SK-MEL-5 (cell line): ENCODE results near the gene GSE1. TPM values are rescaled to one million over a fixed set of nuclear protein-coding genes. Genes with fewer than 3 reads are reported as not detected.

Source experiments
- DNase-seq: peaks from one replicate; pipeline ENCODE4 v3.0.0-alpha.2; 2016; ENCODE audit warnings: low read depth, low spot score
- in situ Hi-C: cut with HindIII; loops from 2 replicates; pipeline ENCODE4 v1.10.0; 2016; ENCODE audit warnings: low sequenced_read_pairs, high pct_unique_total_duplicates, low pct_unique_long_range_greater_than_20kb
- total RNA-seq: library from RNA; depleted of rRNA; stranded (reverse); fragments of >200 nt; shearing (Covaris generic); gene quantifications from 2 replicates; pipeline ENCODE4 v1.2.3, GENCODE V29; 2014

Gene GSE1
- total RNA-seq, 1 experiment from 2014 or later, result 5.8 TPM

GRCh38 chr16:85668676-85669424 is 55.7 kb downstream of the GSE1 start:
- DNase-seq, result no peak
- in situ Hi-C loops, result no loop called here

- DNase-seq, result no peak
- in situ Hi-C loops, result no loop called here
These were observed 57.7 kb downstream of the GSE1 start for GRCh38 chr16:85670840-85671239.

GRCh38 chr16:85673529-85674417 is 60.7 kb downstream of the GSE1 start:
- no peak for DNase-seq
- in situ Hi-C loops, result no loop called here

- in situ Hi-C loops, result no loop called here
- DNase-seq, result no peak
These were observed 61.3 kb downstream of the GSE1 start for GRCh38 chr16:85674418-85674755.

GRCh38 chr16:85674828-85675227 is 61.7 kb downstream of the GSE1 start:
- in situ Hi-C loops, result no loop called here
- DNase-seq, result no peak

- in situ Hi-C loops, result no loop called here
- DNase-seq, result peak; percentile 54
These were observed 62.2 kb downstream of the GSE1 start for GRCh38 chr16:85675251-85675874.

GRCh38 chr16:85676466-85676865 is 63.3 kb downstream of the GSE1 start:
- in situ Hi-C loops, result no loop called here
- DNase-seq, result no peak

- DNase-seq, result no peak
- in situ Hi-C loops, result no loop called here
These were observed 64.4 kb downstream of the GSE1 start for GRCh38 chr16:85677383-85677967.

- DNase-seq, result no peak
- in situ Hi-C loops, result no loop called here
These were observed 64.9 kb downstream of the GSE1 start for GRCh38 chr16:85678016-85678415.

- DNase-seq, result no peak
- in situ Hi-C loops, result no loop called here
These were observed 65.7 kb downstream of the GSE1 start for GRCh38 chr16:85678821-85679220.

- no peak for DNase-seq
- in situ Hi-C loops, result no loop called here
These were observed 66.7 kb downstream of the GSE1 start for GRCh38 chr16:85679870-85680269.

GRCh38 chr16:85680352-85680944 is 67.3 kb downstream of the GSE1 start:
- in situ Hi-C loops, result no loop called here
- no peak for DNase-seq

- in situ Hi-C loops, result no loop called here
- DNase-seq, result no peak
These were observed 68.1 kb downstream of the GSE1 start for GRCh38 chr16:85681255-85681654.

- DNase-seq, result no peak
- in situ Hi-C loops, result no loop called here
These were observed 69.4 kb downstream of the GSE1 start for GRCh38 chr16:85682516-85682915.

- DNase-seq, result no peak
- in situ Hi-C loops, result no loop called here
These were observed 70.2 kb downstream of the GSE1 start for GRCh38 chr16:85683363-85683762.

- no peak for DNase-seq
- in situ Hi-C loops, result no loop called here
These were observed 72.1 kb downstream of the GSE1 start for GRCh38 chr16:85685251-85685650.

GRCh38 chr16:85686912-85687591 is 73.9 kb downstream of the GSE1 start:
- in situ Hi-C loops, result no loop called here
- DNase-seq, result no peak
